Limb (tissue), 2 donors: ENCODE measurements around the gene NUP98.
"Not testable (repeated sequence)": the region's sequence is repeated elsewhere in the genome, so short reads cannot be mapped to it uniquely, and the experiment has no call there.

Experiments used
- DNase-seq, 2 donors: peaks; one replicate each; pipeline ENCODE4 v3.0.0-alpha.2; 2016; ENCODE audit errors: extremely low spot score in 2 of 2

Gene NUP98

DNA sequence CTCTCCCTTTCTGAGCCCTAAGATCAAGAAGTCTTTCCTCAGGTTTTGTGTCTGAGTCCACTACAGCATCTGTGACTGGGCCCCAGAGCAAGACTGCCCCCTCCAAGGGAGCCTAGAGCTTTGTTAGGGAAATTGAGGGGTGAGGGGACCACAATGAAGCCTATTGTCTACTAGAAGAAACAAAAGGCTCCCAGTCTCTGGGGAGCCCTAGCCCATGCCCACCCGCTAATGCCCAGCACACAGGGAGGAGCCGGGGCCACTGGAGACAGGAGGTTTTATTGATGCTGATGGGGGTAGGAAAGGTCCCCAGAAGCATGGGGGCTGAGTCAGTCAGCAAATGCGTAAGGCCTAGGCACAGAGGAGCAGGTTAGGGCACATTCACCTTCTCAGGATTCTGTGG, 29.4 kb upstream of the NUP98 start:
- no peak for DNase-seq

DNA sequence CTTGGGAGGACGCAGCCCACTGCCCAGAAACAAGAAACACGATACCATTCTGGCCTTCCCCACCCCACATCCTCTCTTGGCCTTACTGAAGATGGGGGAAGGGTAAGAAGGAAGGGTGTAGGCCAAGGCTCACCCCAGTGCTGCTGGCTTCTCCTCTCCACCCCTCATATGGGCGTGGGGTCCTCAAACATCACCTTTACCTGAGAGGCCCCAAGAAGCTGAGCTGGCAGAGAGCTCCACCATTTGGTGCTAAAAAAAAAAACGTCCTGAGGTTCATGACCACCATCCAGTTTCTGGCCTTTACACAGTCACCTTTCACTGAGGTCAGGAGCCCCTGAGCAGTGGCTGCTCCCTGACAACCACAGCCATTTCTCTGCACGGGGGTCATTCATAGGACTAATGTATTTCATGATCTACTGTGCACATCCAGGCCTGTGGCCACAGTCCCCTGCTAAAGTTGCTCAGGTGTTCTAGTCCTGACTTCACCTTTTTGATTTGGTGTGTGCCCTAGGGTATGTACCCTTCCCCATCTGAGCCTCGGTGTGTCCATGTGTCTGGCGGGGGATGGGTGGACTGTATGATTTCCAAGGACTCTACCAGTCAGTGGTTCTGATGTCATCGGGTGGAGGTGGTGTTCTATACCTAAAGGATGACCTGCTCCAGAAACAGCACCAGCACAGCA, 28.3 kb upstream of the NUP98 start:
- DNase-seq: no peak

DNA sequence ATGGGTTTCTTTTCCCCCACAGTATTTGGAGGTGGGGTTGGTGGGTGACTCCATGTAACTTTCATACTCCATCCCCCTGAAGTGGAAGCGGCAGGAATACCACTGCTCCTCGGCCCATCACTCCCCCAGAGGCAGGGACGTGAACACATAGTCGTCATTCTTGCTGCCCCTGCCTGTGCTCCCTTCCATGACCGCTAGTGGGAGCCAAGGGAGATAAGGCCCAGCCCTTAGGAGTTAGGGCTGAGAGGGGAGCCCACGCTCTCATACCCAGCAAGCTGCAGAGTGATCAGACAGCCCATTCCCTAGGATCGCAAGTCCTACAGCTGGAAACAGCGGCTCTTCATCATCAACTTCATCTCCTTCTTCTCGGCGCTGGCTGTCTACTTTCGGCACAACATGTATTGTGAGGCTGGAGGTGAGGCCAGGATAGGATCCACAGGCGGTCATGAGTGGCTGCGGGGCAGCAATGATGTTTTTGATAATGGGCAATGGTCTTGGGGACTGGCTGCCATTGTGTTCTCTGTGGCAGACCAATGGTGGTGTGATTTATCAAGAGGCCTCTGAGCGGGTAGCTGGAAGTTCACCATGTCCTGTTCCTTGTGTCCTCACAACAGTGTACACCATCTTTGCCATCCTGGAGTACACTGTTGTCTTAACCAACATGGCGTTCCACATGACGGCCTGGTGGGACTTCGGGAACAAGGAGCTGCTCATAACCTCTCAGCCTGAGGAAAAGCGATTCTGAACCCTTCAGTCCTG, 27.5 kb upstream of the NUP98 start:
- DNase-seq: no peak

DNA sequence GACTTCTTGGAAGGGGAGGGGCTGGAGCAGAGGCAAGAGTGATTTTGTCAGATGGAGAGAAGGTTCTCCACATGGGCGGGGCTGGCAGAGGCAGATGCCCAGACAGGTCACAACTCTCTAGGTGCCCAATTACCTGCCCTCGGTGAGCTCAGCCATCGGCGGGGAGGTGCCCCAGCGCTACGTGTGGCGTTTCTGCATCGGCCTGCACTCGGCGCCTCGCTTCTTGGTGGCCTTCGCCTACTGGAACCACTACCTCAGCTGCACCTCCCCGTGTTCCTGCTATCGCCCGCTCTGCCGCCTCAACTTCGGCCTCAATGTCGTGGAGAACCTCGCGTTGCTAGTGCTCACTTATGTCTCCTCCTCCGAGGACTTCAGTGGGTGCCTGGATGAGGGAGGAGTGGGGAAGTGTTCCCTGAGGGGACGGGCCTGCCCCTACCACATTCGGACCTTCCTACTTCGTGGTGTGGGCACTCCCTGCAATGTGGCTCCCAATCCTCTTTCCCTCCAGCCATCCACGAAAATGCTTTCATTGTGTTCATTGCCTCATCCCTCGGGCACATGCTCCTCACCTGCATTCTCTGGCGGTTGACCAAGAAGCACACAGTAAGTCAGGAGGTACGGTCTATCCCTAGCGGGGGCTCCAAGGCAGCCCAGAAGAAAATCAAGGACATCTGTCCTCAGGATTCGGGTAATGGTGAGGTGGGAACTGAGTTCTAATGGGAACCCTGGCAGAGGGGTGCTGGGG, 26.6 kb upstream of the NUP98 start:
- DNase-seq: no peak

DNA sequence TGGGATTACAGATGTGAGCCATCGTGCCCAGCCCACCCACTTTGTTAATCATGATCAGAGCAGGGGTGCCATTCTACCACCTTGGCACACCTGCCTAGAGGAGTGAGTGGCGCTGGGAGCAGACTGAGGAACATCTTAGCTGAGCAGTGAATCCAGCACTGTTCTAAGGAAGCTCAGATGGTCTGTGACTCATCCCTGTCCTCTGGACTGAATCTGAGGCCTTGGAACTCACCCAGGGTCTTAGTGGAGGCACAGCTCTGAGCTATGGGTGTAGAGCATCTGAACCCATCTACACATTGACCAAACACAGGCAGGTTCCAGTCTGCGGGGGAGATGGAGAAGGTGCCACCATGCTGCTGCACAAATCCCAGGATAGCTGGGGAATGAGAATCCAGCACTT, 25.9 kb upstream of the NUP98 start:
- DNase-seq: no peak

DNA sequence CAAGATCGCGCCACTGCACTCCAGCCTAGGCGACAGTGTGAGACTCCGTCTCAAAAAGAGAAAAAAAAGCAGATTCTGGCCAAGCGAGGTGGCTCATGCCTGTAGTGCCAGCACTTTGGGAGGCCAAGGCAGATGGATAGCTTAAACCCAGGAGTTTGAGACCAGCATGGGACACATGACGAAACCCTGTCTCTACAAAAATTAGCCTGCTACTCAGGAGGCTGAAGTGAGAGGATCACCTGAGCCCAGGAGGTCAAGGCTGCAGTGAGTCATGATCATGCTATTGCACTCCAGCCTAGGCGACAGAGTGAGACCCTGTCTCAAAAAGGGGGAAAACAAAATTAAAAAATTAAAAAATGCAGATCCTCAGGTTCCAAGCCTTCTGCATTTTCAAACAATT, 25.0 kb upstream of the NUP98 start:
- DNase-seq: no peak

DNA sequence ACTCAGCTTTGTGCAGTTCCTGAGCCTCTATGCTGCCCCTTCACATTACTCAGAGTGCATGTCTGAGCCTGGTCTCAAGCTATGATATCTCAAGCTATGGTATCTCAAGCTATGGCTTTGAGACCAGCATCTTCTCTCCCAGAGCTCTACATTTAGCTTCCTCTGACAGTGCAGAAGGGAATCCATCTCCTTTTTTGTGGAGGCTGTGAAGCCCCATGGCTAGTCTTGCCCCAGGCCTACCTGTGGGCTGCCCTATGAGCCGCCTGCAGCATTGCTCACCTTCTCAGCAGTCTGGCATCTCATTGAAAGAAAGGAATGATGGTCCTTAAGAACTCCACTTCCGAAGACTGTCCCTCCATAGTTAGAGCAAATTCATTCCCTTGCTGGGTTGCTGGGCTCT, 23.6 kb upstream of the NUP98 start:
- no peak for DNase-seq

DNA sequence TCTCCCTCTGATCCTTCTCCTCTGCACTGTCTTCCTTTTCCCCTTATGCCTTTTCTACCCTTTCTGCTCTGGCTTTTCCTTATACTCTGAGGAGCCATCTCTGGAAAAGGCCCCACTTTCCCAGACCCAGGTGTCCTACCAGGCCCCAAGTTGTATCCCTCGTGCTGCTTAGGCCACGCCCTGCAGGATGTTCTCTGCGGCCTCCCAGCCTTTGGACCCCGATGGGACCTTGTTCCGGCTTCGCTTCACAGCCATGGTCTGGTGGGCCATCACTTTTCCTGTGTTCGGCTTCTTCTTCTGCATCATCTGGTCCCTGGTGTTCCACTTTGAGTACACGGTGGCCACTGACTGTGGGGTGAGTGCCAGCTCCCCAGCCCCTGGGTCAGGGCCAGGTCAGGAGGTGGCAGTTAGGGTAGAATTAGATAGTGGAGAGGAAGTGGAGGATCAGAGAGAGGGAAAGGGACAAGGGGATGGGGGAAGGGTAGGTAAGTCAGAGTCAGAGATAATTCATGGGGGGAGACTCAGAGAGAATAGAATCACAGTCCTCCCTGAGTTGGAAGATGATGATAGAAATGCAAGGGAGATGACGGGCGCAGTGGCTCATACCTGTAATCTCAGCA, 19.9 kb upstream of the NUP98 start:
- DNase-seq: no peak

DNA sequence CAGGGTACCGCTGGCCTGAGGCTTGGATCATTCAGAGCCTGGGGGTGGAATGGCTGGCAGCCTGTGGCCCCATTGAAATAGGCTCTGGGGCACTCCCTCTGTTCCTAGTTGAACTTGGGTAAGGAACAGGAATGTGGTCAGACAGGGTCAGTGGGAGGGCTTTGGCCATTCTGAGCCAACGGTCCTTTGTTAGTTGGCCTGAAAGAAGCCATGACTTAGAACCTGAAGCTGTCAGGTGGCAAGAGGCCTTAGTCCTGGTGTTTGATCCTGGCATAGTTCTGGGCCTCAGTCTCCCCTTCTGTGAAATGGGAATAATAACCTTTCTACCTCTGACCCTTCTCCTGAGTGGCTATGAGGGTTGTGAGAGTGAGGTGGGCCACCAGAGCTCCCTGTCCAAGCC, 19.3 kb upstream of the NUP98 start:
- DNase-seq: no peak

DNA sequence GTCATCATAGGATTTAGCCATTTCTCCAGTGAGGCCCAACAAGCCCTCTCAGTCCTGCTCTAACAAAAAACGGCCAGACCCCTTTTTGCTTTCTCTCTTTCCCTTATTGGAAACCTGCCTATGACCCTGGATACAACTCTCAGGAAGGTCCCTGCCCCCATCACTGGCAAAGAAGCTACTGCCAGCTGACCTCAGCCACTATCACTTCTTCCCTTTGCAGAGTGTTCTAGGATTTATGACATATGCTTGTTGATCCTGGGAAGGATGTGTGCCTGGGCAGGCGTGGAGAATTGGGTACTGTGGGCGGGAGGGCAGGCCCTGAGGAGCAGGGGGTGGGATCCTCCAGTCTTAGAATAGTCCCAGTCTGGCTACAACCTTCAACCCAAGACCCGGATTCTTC, 18.5 kb upstream of the NUP98 start:
- no peak for DNase-seq

DNA sequence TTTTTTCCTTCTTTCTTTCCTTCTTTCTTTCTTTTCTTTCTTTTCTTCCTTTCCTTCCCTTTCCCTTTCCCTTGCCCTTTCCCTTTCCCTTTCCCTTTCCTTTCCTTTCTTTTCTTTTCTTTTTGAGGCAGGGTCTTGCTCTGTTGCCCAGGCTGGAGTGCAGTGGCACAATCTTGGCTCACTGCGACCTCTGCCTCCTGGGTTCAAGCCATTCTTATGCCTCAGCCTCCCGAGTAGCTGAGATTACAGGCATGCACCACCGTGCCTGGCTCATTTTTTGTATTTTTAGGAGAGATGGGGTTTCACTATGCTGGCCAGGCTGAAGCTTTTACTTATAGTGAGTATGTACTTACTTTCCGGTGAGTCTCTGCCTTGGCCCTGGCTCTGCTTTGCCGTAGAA, 17.5 kb upstream of the NUP98 start:
- DNase-seq: not testable (repeated sequence)

DNA sequence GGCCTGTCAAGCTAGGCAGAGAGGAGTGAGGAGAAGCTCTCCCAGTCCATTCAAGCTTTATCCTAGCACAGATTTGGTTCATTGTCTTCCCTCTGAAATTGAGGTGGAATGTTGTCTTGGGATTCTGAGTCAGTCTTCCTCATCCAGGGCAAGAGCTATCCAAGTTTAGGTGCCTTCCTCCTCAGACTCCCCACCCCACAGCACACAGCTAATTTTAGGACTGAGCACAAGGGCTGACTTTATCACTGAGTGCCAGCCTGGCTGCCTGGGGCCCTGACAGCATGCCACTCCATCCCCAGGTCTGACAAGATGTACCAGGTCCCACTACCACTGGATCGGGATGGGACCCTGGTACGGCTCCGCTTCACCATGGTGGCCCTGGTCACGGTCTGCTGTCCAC, 13.6 kb upstream of the NUP98 start:
- DNase-seq: no peak

DNA sequence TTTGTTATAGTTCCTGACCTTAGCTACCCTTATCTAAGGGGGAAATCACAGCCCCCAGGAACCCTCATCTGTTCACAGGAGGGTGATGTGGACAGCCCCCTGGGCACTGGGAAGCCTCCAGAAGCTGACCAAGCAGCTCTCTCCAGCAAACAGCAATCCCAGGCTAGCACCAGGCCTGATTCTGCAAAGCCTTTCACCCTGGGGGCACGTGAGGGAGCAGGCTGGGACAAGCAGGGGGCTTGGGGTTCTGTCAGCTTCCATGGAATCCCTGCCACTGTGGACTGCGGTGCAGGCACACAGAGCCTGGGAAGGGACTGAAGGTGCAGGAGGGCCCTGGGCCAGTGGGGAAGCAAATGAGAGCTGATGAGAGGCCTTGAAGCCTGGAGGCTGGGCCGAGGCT, 13.1 kb upstream of the NUP98 start:
- DNase-seq: no peak

DNA sequence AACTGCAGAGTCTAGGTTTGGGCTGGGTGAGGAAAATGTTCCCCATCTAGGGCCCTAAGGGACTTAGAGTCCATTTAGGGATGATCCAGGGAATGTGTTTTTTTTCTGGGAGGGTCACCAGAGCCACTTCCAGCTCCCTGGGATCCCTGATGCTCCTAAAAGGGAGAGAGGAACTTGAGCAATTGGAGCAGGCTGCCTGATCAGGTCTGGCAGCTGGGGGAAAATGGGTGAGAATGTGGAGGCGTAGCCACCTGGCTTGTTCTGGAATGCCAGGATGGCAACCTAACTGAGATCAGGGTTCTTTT, 12.2 kb upstream of the NUP98 start:
- no peak for DNase-seq

DNA sequence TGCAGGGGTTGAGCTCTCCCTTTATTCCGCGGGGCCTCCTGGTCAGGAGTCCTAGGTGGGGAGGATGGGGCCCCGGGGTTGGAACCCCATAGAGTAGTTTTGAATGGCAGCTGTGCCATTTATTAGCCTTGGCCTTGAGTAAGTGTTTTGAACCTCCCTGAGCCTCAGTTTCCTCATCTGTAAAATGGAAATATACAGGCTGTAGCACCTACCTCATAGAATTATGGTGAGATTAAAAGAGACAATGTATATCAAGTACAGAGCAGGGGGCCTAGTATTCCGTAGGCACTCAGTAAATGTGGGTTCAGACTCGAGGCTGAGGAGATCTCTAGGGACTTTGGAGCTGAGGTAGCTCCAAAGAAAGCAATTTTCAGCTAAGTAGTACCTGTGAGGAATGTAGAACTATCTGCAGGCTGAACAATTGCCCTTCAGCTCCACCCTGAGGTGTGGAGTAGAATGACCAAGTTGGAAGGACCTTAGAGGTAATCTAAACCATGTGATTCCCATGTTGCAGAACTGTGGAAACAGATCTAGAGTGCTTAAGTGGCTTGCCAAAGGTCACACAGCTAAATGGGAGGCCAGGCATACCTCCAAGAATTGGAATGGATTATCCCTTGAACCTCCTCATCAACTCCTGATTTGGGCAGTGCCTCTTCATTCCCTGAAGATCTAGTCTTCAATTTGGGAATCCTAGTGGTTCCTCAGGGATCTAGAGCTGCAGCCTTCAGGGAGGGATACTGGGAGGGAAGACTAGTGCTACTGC, 11.7 kb upstream of the NUP98 start:
- no peak for DNase-seq

DNA sequence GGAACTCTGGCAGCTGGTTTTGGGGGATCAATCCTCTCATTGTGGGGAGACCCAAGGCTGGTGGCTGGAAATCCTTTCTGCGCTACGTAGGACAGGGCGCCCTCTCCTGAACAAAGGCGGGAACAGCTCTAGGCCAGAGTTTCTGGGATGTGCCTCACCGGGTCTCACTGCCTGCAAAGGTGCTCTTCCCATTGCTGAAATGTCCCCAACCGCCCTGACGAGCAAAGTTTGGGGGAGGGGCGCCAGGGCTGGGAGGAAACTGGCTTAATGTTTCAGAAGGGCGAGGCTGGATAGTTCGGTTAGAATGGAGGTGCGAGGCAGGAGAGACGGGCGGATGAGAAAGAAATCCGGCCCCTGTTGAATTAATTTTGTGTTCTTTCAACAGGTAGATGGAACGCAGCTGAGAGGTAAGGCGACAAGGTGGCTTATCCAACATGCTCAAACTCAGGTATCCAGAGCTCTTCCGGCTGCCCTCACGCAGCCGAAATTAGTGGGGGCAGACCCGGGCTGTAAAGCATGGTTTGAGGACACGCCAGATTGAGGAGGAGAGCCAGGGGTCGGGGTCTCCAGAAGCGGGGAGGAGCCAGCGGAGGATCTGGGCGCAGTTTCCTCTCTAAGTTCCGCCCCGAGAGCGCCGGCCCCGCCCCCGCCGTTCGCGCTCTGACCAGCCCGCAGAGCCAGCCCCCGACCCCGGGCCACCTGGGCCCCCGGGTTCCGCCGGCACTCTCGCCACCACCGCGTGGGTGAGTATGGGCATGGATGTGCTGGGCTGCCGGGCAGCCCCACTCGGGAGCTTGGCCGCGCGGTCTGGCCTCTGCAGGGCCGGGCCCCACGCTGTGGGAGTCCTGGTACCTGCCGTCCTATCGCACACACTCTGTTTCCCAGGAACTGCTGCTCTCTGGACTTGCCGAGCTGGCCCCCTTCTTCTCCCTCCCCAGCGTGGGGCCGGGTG, 10.8 kb upstream of the NUP98 start, which contains the start of gene PGAP2:
TSS of gene PGAP2 (plus strand) at position 652 of the 952 bp plus-strand sequence. CDS start 2,700 bp downstream, outside the sequence.
- DNase-seq: peak; percentile 64 to 83

DNA sequence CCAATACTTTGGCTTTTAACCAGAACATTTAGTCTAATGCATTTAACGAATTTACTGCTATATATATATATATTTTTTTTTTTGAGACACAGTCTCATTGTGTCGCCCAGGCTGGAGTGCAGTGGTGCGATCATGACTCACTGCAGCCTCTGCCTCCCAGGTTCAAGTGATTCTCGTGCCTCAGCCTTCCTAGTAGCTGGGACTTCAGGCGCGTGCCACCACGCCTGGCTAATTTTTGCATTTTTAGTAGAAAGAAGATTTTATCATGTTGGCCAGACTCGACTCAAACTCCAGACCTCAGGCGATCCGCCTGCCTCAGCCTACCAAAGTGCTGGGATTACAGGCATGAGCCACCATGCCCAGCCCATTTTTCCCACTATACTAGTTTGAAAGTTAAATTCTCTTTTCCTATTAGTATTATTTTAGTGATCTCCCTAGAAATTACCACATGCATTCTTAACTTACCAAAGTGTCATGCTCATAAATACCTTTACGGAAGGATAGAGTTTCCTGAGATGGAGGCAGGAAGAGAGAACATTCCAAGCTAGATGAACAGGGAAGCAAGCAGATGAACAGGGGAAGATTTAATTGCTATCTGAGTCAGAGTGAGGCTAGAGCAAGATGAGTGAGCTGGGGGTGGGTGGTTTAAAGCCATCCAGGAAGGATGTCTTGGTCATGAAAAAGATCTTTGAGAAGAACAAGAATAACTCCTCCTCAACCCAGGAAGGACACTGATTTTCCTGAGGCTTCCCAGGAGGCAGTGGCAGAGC, 6.6 kb upstream of the NUP98 start:
- DNase-seq: no peak

DNA sequence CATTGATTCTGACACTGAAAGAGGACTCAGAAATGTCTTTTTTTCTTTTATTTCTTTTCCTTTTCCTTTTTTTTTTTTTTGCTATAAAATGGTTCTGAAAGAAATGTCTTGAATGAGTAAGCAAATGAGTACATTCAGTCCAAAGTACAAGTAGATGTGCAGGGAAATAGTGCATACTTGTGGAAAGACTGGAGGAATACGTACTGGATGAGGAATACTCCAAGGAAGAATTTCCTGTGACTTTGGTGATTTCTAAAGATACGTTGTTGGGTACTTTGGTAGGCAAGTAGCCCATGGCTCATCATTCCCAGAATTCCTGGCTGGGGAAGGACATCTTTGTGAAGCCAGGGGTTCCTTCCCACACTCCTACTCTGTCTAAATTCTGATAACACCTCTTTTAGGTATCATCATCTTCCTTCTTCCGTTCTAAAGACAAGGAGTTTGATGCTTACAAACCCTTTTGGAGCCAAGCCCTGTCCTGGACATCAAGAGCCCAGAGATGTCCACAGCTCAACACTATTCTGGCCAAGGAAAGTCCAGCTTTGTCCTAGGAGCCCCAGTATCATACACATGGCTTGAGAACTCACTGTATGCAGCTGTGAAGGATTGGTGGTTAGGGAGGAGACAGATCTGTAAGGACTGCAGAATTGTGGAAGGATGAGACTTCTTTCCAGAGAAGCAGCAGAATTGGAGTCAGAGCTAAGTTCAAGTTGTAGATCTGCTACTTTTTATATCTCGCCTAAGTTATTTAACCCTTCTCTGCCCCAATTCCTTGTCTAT, 4.8 kb upstream of the NUP98 start:
- no peak for DNase-seq

DNA sequence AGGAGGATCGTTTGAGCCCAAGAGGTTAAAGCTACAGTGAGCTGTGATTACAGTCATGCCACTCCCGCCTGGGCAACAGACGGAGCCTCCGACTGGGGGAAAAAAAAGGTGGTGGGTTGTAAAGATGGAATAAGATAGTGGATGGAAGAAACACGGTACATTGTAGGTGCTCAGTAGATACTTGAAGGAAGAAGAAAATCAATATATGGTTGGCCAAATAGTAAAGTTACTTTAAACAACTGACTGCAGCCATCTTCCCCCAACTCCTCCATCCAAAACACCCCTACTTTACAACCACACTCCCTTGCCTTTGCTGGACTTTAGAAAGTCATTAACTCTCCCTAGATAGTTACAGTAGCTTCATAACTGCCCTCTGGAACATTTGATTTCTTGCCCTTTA, 2.5 kb upstream of the NUP98 start:
- no peak for DNase-seq
